Endodermal cell (in vitro differentiated cells): ENCODE results near the gene ZNF319. TPM values are rescaled to one million over a fixed set of nuclear protein-coding genes. Genes with fewer than 3 reads are reported as not detected.
A peak's percentile ranks its signal among the peaks of the same experiment; 100 is the strongest.

ENCODE experiments used
- DNase-seq: peaks from one replicate; pipeline ENCODE4 v3.0.0-alpha.2; 2017
- H3K27ac ChIP-seq: 2 replicates; pipeline ENCODE4 v1.5.1; 2013; ENCODE audit warnings: mild to moderate bottlenecking, low read depth, low read length, moderate library complexity
- H3K27me3 ChIP-seq: 2 replicates; pipeline ENCODE4 v1.6.1; 2013; ENCODE audit warnings: mild to moderate bottlenecking, low read length, moderate library complexity; ENCODE audit not compliant: insufficient read depth, control insufficient read depth, poor library complexity, severe bottlenecking
- H3K36me3 ChIP-seq: 2 replicates; pipeline ENCODE4 v1.7.0; 2013; ENCODE audit warnings: mild to moderate bottlenecking, low read length, moderate library complexity; ENCODE audit not compliant: control insufficient read depth, insufficient read depth
- H3K4me1 ChIP-seq: one replicate; pipeline ENCODE4 v1.7.0; 2013; ENCODE audit warnings: low read length; ENCODE audit not compliant: control insufficient read depth, insufficient read depth
- H3K4me3 ChIP-seq: 2 replicates; pipeline ENCODE4 v1.5.1; 2013; ENCODE audit warnings: mild to moderate bottlenecking, low read length, moderate library complexity
- H3K9ac ChIP-seq: 2 replicates; pipeline ENCODE4 v1.6.1; 2013; ENCODE audit warnings: mild to moderate bottlenecking, low read length, moderate library complexity; ENCODE audit not compliant: poor library complexity, severe bottlenecking; ENCODE audit errors: extremely low read depth
- H3K9me3 ChIP-seq: 2 replicates; pipeline ENCODE4 v1.6.1; 2013; ENCODE audit warnings: mild to moderate bottlenecking, low read length, moderate library complexity; ENCODE audit not compliant: control insufficient read depth
- H3K27ac Mint-ChIP-seq: 2 replicates; pipeline ENCODE4 v1.8.0; 2020; ENCODE audit warnings: mixed read lengths
- H3K27me3 Mint-ChIP-seq: 2 replicates; pipeline ENCODE4 v1.8.0; 2021; ENCODE audit warnings: mild to moderate bottlenecking, mixed read lengths; ENCODE audit not compliant: insufficient read depth
- H3K36me3 Mint-ChIP-seq: 2 replicates; pipeline ENCODE4 v1.8.0; 2020; ENCODE audit warnings: low read depth, mixed read lengths
- H3K4me1 Mint-ChIP-seq: 2 replicates; pipeline ENCODE4 v1.8.0; 2020; ENCODE audit warnings: mixed read lengths
- H3K4me3 Mint-ChIP-seq: 2 replicates; pipeline ENCODE4 v1.8.0; 2020; ENCODE audit warnings: mild to moderate bottlenecking, moderate library complexity, mixed read lengths
- H3K9me3 Mint-ChIP-seq: 2 replicates; pipeline ENCODE4 v1.8.0; 2020; ENCODE audit warnings: mild to moderate bottlenecking, mixed read lengths
- CTCF ChIP-seq: fragments of 200-600 bp; sonication (generic); conservative IDR thresholded peaks from 2 replicates; pipeline ENCODE4 v1.5.0; 2021; ENCODE audit warnings: antibody characterized with exemption, mild to moderate bottlenecking
- WGBS, 2 experiments: methylation state at CpG; one replicate each; pipeline versions ENCODE4 v1.1.5 to v1.1.7; 2013; ENCODE audit warnings: missing lambda C conversion rate in 2 of 2, mixed read lengths in 1 of 2; ENCODE audit not compliant: insufficient coverage in 1 of 2, insufficient read length in 1 of 2; 5-methylcytosine and 5-hydroxymethylcytosine counted together
- total RNA-seq, 2 donors: library from RNA; stranded (reverse); fragmentation: NEBNext Ultra II Directional in 1 of 2; extraction: Animal tissue kit (Norgen Biotek cat#: 25700) in 1 of 2; gene quantifications; 2 replicates in 1 of 2; 3 replicates in 1 of 2; pipeline ENCODE4 v1.2.1, GENCODE V29; 2021

The ZNF319 gene
- total RNA-seq, 2 donors from 2014 or later = 9.8 to 10.8 TPM

- Mint-ChIP-seq H3K27ac (no peak overlapping the region), H3K36me3 (peaks cover 26% of the 10 kb centered on the region), H3K9me3 (no peaks in the 10 kb centered on the region), H3K4me1 (peaks cover 17% of the 10 kb centered on the region), H3K4me3 (no peak overlapping the region), H3K27me3 (no peaks in the 10 kb centered on the region)
- H3K27ac ChIP-seq = no peak overlapping the region
- no peak for DNase-seq
- peaks cover 11% of the 10 kb centered on the region for H3K4me1 ChIP-seq
- peaks cover 82% of the 10 kb centered on the region for H3K36me3 ChIP-seq
- TF ChIP-seq CTCF = no peak
- no peak overlapping the region for H3K4me3 ChIP-seq
- no peaks in the 10 kb centered on the region for H3K9me3 ChIP-seq
- H3K9ac ChIP-seq = no peak overlapping the region
- 80 to 82% methylated on average over 8 to 12 of the region's 12 CpGs for WGBS, 2 experiments
- H3K27me3 ChIP-seq = no peaks in the 10 kb centered on the region
Observed at GRCh38 chr16:58016840-58017446, 16.5 kb upstream of the ZNF319 start.

GRCh38 chr16:58013201-58013956 is 12.9 kb upstream of the ZNF319 start:
- no peak overlapping the region for H3K27ac ChIP-seq
- H3K27me3 Mint-ChIP-seq = no peaks in the 10 kb centered on the region
- H3K36me3 Mint-ChIP-seq = peaks cover 38% of the 10 kb centered on the region
- peaks cover 42% of the 10 kb centered on the region for H3K4me1 Mint-ChIP-seq
- H3K9me3 ChIP-seq = no peaks in the 10 kb centered on the region
- peak overlapping the region; percentile 95 for H3K27ac Mint-ChIP-seq
- no peaks in the 10 kb centered on the region for H3K27me3 ChIP-seq
- DNase-seq = no peak
- H3K36me3 ChIP-seq = peaks cover 77% of the 10 kb centered on the region
- H3K4me1 ChIP-seq = peaks cover 33% of the 10 kb centered on the region
- no peak for TF ChIP-seq CTCF
- WGBS, 2 experiments = 92 to 94% methylated on average over 7 to 8 of the region's 9 CpGs
- H3K9ac ChIP-seq = no peak overlapping the region
- H3K4me3 Mint-ChIP-seq = no peak overlapping the region
- no peaks in the 10 kb centered on the region for H3K9me3 Mint-ChIP-seq
- no peak overlapping the region for H3K4me3 ChIP-seq

DNA sequence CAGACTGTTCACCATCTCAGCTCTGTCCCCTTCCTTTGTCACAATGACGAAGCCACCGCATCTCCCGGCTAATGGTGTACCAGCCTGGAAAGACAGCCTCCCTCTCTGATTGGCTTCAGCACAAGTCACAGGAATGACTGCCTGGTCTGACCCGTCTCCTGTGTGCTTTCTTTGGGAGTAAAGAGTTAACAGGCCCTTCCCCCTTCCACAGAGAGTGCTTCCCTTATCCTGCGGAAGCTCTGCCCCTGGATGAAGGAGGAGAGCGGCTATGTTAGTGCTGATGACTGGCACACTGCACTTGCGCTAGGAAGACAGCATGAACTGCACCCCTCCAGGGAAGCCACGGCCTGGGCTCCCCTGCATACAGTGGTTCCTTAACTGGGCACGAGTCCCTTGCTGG is 12.0 kb upstream of the ZNF319 start:
- 76 to 79% methylated on average over 4 to 9 of the region's 9 CpGs for WGBS, 2 experiments
- Mint-ChIP-seq H3K36me3 (peaks cover 43% of the 10 kb centered on the region), H3K4me1 (peaks cover 42% of the 10 kb centered on the region), H3K4me3 (no peak overlapping the region), H3K27me3 (no peaks in the 10 kb centered on the region), H3K27ac (peak overlapping the region; percentile 95), H3K9me3 (peaks cover 3% of the 10 kb centered on the region)
- Histone ChIP-seq H3K4me3 (no peak overlapping the region), H3K4me1 (peaks cover 33% of the 10 kb centered on the region), H3K36me3 (peaks cover 78% of the 10 kb centered on the region), H3K27me3 (no peaks in the 10 kb centered on the region), H3K9me3 (no peaks in the 10 kb centered on the region), H3K9ac (no peak overlapping the region), H3K27ac (no peak overlapping the region)
- no peak for TF ChIP-seq CTCF
- DNase-seq = peak; percentile 78
